AG04450 (cell line): ENCODE results near the gene ATP9B. TPM values are rescaled to one million over a fixed set of nuclear protein-coding genes. Genes with fewer than 3 reads are reported as not detected.

Experiments
- CTCF ChIA-PET: fragments of 300-600, 350-600 bp; formaldehyde crosslinking; extraction: SDS; loops from one replicate; lab custom pipeline; 2022; ENCODE audit warnings: antibody characterized with exemption, inconsistent platforms; lab: Charles Lee
- POLR2A ChIA-PET: fragments of 350-600 bp; formaldehyde crosslinking; extraction: SDS; loops from one replicate; lab custom pipeline; 2021; ENCODE audit warnings: antibody characterized with exemption, inconsistent platforms; lab: Yijun Ruan, JAX
- DNase-seq: peaks from one replicate; pipeline ENCODE4 v3.0.0-alpha.2; 2011; ENCODE audit warnings: low read depth, low spot score
- H3K27ac ChIP-seq: one replicate; pipeline ENCODE4 v1.5.1; 2012; ENCODE audit warnings: low read depth, low read length, control low read depth
- H3K27me3 ChIP-seq: one replicate; pipeline ENCODE4 v1.6.0; 2012; ENCODE audit warnings: low read length; ENCODE audit not compliant: control insufficient read depth, insufficient read depth
- H3K4me3 ChIP-seq: 2 replicates; pipeline ENCODE4 v1.5.1; 2011; ENCODE audit warnings: mild to moderate bottlenecking, low read depth, low read length, control low read depth
- H3K9me3 ChIP-seq: 2 replicates; pipeline ENCODE4 v1.5.1; 2012; ENCODE audit warnings: low read length; ENCODE audit not compliant: control insufficient read depth, insufficient read depth
- CTCF ChIP-seq: IDR thresholded peaks from 2 replicates; pipeline ENCODE4 v1.5.1; 2011; ENCODE audit warnings: low read depth, low read length, control low read depth, inconsistent platforms
- polyA plus RNA-seq: library from polyadenylated mRNA; depleted of rRNA; stranded (reverse); fragments of >200 nt; gene quantifications from 2 replicates; pipeline ENCODE4 v1.2.3, GENCODE V29; 2011

Gene ATP9B
- polyA plus RNA-seq, 1 experiment: 18.1 TPM

DNA sequence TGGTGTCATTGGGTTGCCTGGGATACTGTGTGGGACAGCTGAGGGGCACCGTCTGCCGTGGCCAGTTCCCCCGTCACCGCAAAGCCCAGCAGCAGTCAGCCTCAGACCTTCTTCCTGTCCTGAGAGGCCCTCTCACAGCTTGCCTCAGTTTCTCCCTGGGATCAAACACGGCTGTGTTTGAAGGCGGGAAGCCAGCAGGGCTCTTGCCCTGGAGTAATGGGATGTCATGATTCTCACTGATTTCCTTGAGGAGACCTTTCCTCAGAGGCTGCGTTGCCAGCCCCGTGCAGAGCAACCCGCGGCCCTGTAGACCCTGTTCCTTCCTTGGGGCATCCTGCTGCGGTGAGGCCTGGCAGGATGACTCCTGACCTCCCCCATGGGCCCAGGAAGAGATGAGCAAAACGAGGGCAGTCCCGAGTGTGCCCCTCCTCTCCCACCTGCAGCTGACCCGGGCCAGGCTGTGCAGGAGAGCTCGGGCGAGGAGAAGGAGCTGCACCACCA, 312.7 kb downstream of the ATP9B start:
- CTCF ChIA-PET: interaction anchor here (1.0 to 7.4 kb wide), 7 partner anchors 9 to 263 kb away, joined by 3 to 107 read pairs (median 15); no protein-coding TSS in a partner anchor

DNA sequence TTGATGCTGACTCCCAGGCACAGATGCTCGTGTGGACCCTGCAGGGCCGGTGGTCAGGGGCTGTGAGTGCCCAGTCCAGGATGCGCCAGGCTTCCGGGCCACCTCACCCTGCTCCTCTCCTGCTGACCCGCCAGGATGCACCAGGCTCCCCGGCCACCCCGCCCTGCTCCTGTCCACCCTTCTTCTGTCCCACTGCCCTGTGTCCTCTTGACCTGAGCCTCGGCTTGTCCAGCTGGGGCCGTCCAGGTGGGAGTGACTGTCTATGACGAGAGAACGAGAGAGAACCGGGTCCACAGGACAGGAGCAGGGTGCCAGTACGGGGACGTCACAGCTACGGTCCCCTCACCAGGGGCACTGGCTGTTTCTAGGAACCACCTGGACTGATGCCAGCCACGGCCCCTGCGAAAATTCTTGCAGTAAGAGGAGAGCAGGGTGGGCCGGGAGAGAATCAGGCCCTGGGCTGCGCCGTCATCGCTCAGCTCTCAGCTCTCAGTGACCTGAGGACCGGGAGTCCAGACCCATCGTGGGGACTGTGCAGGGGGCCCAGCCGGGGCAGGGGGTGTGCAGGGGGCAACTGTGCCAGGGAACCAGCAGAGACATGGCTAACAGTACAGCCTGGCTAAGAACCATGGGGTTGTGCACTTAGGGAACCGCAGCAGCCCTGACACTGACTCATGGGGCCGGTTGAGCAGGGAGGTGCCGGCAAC, 313.6 kb downstream of the ATP9B start:
- Histone ChIP-seq H3K27ac (no peak overlapping the region), H3K4me3 (no peak overlapping the region), H3K27me3 (peaks cover 6% of the 10 kb centered on the region), H3K9me3 (no peaks in the 10 kb centered on the region; the same call in 1 of the 2 replicates)
- POLR2A ChIA-PET: no interaction called here
- no peak for TF ChIP-seq CTCF
- CTCF ChIA-PET: interaction anchor here (1.5 to 7.4 kb wide), 4 partner anchors 140 to 262 kb away, joined by 4 to 107 read pairs (median 36); no protein-coding TSS in a partner anchor
- DNase-seq: no peak

More for the DNA sequence above, 312.7 kb downstream of the ATP9B start:
- H3K27ac ChIP-seq: no peak overlapping the region
- TF ChIP-seq CTCF: no peak
- POLR2A ChIA-PET: no interaction called here
- no peak for DNase-seq
- H3K27me3 ChIP-seq: no peaks in the 10 kb centered on the region
- H3K4me3 ChIP-seq: no peak overlapping the region
- no peaks in the 10 kb centered on the region; the same call in 1 of the 2 replicates for H3K9me3 ChIP-seq

- POLR2A ChIA-PET: no interaction called here
- Histone ChIP-seq H3K9me3 (no peaks in the 10 kb centered on the region; the same call in 1 of the 2 replicates), H3K4me3 (no peak overlapping the region), H3K27me3 (peaks cover 10% of the 10 kb centered on the region), H3K27ac (no peak overlapping the region)
- CTCF ChIA-PET: interaction anchor here (1.5 to 7.4 kb wide), 2 partner anchors 146 to 260 kb away, joined by 4 to 68 read pairs; no protein-coding TSS in a partner anchor
- no peak for DNase-seq
- no peak for TF ChIP-seq CTCF
Observed at GRCh38 chr18:79383388-79384056, 314.3 kb downstream of the ATP9B start.

DNA sequence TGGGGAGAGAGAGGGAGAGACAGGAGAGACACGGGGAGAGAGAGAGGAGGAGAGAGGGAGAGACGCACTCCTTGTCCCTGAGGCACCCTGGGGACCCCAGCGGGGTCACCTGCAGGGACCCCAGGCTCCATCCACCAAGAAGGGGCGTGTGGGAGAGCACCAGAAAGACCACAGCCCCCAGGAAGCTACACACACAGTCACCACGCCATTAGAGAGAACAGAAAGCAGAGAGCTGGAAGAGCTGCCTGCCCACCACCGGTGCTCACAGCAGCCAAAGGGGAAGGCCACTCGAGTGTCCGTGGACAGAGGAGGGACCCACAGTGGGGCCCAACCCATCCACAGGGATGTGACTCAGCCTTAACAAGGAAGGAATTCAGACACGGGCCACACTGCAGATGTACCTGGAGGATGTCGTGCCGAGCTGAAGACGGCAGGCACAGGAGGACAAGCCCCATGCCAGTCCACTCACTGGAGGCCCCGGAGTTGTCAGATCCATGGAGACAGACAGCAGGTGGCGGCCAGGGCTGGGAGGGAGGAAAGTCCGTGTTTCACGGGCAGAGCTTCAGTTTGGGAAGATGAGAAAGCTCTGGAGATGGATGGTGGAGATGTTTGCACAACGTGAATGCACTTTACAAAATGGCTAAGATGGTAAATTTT, 315.1 kb downstream of the ATP9B start:
- POLR2A ChIA-PET: no interaction called here

More for the DNA sequence above, 315.1 kb downstream of the ATP9B start:
- no peak for DNase-seq
- CTCF ChIA-PET: interaction anchor here (1.5 to 7.4 kb wide), 2 partner anchors 145 to 259 kb away, joined by 4 to 68 read pairs; no protein-coding TSS in a partner anchor
- H3K27me3 ChIP-seq: peaks cover 18% of the 10 kb centered on the region
- H3K4me3 ChIP-seq: no peak overlapping the region
- no peak overlapping the region for H3K27ac ChIP-seq
- H3K9me3 ChIP-seq: no peaks in the 10 kb centered on the region; the same call in 1 of the 2 replicates
- TF ChIP-seq CTCF: no peak
